ENCODE measurements around the gene SMARCA4. TPM values are rescaled to one million over a fixed set of nuclear protein-coding genes. Genes with fewer than 3 reads are reported as not detected.

Gene SMARCA4
- total RNA-seq, 1 donor from 2014 or later, result 177 TPM

GRCh38 chr19:11025445-11025844 lies 64.6 kb downstream of the SMARCA4 start:
- DNase-seq (ENCODE audit: low spot score), result no peak
- intact Hi-C loops (cut with micrococcal nuclease), result no loop called here
- Mint-ChIP-seq H3K27me3 (ENCODE audit: insufficient read depth) (no peaks in the 10 kb centered on the region), H3K4me3 (no peak overlapping the region), H3K4me1 (ENCODE audit: low read depth) (no peaks in the 10 kb centered on the region), H3K9me3 (no peaks in the 10 kb centered on the region), H3K27ac (no peak overlapping the region), H3K36me3 (ENCODE audit: low read depth) (peaks cover 27% of the 10 kb centered on the region)

GRCh38 chr19:11025997-11026396 lies 65.2 kb downstream of the SMARCA4 start:
- Mint-ChIP-seq H3K4me1 (ENCODE audit: low read depth) (no peaks in the 10 kb centered on the region), H3K9me3 (no peaks in the 10 kb centered on the region), H3K36me3 (ENCODE audit: low read depth) (peaks cover 23% of the 10 kb centered on the region)

DNA sequence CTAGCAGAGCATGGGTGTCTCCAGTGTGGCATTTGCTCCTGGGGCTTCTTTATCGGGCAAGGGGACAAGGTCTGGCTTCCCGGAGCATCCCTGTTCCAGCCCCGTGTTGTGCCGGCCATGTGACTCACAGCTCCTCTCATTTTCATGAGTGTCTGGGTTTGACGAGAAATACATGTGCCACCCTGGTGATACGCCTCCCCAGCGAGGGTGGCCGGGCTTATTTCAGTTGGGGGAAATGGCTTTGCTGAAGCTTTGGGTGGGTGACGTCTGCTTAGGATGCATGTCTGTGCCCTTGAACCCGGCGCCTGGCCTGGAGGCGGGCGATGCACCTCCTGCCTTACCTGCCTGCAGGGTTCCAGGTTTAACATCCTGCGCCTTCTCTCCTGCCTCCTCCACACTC lies 66.6 kb downstream of the SMARCA4 start:
- Mint-ChIP-seq H3K36me3 (ENCODE audit: low read depth) (peaks cover 30% of the 10 kb centered on the region), H3K9me3 (no peaks in the 10 kb centered on the region), H3K27me3 (ENCODE audit: insufficient read depth) (no peaks in the 10 kb centered on the region), H3K4me1 (ENCODE audit: low read depth) (no peaks in the 10 kb centered on the region), H3K4me3 (no peak overlapping the region), H3K27ac (no peak overlapping the region)
- intact Hi-C loops (cut with micrococcal nuclease), result no loop called here
- DNase-seq (ENCODE audit: low spot score), result no peak

More at GRCh38 chr19:11025997-11026396, 65.2 kb downstream of the SMARCA4 start:
- Mint-ChIP-seq H3K27me3 (ENCODE audit: insufficient read depth) (no peaks in the 10 kb centered on the region), H3K4me3 (no peak overlapping the region), H3K27ac (no peak overlapping the region)
- DNase-seq (ENCODE audit: low spot score), result no peak
- intact Hi-C loops (cut with micrococcal nuclease), result no loop called here

DNA sequence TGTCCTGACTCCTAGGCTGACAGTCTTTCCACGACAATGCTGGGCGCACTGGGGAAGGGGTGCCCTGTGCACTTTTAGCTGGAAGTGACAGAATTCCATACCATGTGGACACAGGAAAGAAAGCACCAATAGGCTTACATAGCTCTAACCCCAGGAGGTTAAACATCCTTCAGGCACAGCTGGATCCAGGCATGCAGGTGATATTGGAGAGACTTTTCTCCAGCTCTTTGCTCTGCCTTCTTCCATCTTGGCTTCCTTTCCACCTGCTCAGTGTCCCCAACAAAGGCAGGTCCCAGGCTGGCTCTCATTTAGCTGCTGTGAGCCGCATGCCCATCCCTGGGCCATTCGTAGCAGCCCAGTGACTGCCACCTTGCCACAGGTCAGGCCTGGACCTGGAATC lies 67.3 kb downstream of the SMARCA4 start:
- Mint-ChIP-seq H3K4me1 (ENCODE audit: low read depth) (no peaks in the 10 kb centered on the region), H3K27ac (no peak overlapping the region), H3K9me3 (no peaks in the 10 kb centered on the region), H3K4me3 (no peak overlapping the region), H3K36me3 (ENCODE audit: low read depth) (peaks cover 31% of the 10 kb centered on the region), H3K27me3 (ENCODE audit: insufficient read depth) (no peaks in the 10 kb centered on the region)
- DNase-seq (ENCODE audit: low spot score), result no peak
- intact Hi-C loops (cut with micrococcal nuclease), result no loop called here

DNA sequence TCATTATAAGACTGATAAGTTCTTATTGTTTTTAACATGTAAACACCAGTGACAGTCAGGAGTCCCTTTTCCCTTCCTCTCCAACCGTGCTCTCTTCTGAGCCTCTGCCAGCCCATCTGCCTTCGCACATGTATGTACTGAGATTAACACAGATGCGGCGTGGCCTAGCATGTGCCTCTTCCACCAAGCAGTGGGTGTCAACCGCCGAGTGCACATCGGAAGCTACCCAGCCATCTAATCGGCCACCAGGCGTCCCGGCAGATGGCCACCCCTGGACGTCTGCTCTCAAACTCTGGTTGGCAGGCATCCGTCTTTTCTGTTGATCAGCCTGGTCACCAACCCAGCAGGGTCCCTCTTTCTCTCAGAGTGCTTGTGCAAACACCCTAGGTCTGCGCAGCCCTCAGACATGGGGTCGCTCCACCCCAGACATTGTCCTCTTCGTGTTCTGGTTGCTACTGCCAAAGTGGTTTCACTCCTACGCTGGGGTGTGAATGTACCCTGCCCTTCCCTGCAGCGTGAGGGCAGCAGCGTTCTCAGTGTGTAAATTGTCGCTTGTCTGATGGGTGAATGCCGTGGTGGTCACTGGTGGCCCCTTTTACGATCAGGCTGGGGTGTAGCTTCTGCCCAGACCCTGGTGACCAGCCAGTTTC lies 70.7 kb downstream of the SMARCA4 start:
- H3K36me3 Mint-ChIP-seq (ENCODE audit: low read depth), result peaks cover 36% of the 10 kb centered on the region

GRCh38 chr19:11033251-11033650 lies 72.4 kb downstream of the SMARCA4 start:
- H3K27me3 Mint-ChIP-seq (ENCODE audit: insufficient read depth), result no peaks in the 10 kb centered on the region
- intact Hi-C loops (cut with micrococcal nuclease), result no loop called here
- H3K4me1 Mint-ChIP-seq (ENCODE audit: low read depth), result no peaks in the 10 kb centered on the region
- no peak for DNase-seq (ENCODE audit: low spot score)
- H3K9me3 Mint-ChIP-seq, result no peaks in the 10 kb centered on the region
- peaks cover 42% of the 10 kb centered on the region for H3K36me3 Mint-ChIP-seq (ENCODE audit: low read depth)
- H3K27ac Mint-ChIP-seq, result no peak overlapping the region
- H3K4me3 Mint-ChIP-seq, result no peak overlapping the region

More for the DNA sequence above, 70.7 kb downstream of the SMARCA4 start:
- Mint-ChIP-seq H3K4me1 (ENCODE audit: low read depth) (no peaks in the 10 kb centered on the region), H3K4me3 (no peak overlapping the region), H3K9me3 (no peaks in the 10 kb centered on the region), H3K27me3 (ENCODE audit: insufficient read depth) (no peaks in the 10 kb centered on the region), H3K27ac (no peak overlapping the region)
- intact Hi-C loops (cut with micrococcal nuclease), result no loop called here
- no peak for DNase-seq (ENCODE audit: low spot score)

DNA sequence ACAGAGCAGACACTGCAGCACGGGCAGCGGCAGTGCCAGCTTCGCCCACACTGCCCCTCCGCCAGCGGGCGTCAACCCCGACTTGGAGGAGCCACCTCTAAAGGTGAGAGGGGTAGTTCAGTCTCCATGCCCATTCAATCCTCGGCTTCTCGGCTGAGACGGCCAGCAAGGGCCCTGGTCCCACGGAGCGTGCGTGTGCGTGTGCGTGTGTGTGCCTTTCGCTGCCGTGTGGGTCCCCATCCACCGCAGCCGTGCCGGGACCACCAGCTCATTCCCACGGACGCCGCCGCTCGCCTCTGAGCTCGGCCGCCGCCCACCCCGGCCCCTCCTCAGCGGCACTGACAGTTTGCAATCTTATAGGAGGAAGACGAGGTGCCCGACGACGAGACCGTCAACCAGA lies 72.9 kb downstream of the SMARCA4 start:
- Mint-ChIP-seq H3K4me1 (ENCODE audit: low read depth) (no peaks in the 10 kb centered on the region), H3K36me3 (ENCODE audit: low read depth) (peaks cover 45% of the 10 kb centered on the region), H3K4me3 (no peak overlapping the region), H3K27me3 (ENCODE audit: insufficient read depth) (no peaks in the 10 kb centered on the region), H3K27ac (no peak overlapping the region), H3K9me3 (no peaks in the 10 kb centered on the region)
- DNase-seq (ENCODE audit: low spot score), result no peak
- intact Hi-C loops (cut with micrococcal nuclease), result no loop called here

DNA sequence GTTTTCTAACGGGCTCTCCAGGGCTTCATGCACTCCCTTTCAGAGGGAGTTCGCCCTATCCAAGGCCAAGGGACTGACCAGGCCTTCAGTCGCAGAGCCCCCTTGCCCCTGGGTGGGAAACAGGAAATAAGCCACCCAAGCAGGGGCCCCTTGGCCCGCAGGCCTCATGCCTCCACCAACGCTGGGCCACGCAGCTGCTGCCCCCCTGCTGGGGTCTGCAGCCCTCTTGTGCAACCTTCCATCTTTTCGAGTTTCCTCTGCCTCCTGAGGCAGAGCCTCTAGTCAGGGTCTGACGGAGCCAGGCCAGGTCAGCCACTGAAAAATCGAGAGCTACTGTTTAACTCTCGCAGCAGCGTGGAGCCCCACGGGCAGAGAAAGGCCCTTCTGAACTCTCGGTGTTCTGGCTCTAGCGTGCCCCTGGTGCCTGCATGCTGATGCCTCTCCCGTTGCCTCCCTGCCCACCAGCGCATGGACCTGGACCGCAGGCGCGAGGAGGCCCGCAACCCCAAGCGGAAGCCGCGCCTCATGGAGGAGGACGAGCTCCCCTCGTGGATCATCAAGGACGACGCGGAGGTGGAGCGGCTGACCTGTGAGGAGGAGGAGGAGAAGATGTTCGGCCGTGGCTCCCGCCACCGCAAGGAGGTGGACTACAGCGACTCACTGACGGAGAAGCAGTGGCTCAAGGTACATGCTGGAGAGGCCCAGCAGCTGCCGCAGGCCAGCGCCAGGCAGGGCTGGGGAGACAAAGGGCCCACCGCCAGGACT lies 73.8 kb downstream of the SMARCA4 start:
- Mint-ChIP-seq H3K36me3 (ENCODE audit: low read depth) (peaks cover 44% of the 10 kb centered on the region), H3K4me1 (ENCODE audit: low read depth) (no peaks in the 10 kb centered on the region), H3K4me3 (no peak overlapping the region), H3K9me3 (no peaks in the 10 kb centered on the region), H3K27me3 (ENCODE audit: insufficient read depth) (no peaks in the 10 kb centered on the region), H3K27ac (no peak overlapping the region)
- intact Hi-C loops (cut with micrococcal nuclease), result no loop called here
- no peak for DNase-seq (ENCODE audit: low spot score)

DNA sequence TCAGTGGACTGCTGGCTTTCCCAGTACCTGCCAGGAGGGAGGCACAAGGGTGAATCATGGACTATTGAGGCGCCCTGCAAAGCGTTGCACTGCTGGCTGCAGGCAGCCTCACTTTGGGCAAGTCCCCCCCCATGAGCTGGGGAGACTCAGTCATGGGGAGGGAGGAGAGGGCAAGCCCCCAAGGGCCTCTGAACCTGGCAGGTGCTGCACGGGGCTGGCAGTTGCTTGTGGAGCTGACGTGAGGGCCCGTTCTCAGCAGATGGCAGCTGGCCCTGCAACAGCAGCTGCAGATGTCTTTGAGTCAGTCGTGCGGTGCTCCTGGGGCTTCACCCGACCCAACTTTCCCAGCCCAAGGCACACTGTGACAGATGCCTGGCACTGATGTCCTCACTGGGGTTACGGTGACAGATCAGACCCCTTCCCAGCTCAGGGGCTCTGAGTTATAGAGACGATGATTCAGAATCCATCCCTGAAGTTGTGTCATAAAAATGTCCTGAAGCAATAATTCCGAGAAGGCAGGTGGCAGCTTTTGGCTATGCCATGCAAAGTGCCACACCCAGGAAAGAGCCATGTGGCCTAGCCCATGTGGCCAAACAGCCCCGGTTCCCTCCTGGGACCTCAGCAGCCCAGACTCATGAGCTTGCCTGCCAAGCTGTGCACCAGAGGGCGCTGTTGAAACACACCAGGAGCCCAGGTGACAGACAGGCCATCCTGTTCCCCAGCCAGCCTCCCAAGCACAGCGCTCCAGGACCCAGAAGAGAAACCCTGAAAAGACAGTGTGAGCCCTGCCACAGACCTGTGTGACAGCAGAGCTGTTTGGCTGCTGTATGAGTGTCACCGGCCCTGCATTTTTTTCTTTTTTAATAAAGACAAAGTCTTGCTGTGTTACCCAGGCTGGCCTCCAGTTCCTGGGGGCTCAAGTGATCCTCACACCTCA lies 74.9 kb downstream of the SMARCA4 start:
- H3K9me3 Mint-ChIP-seq, result no peaks in the 10 kb centered on the region
- no peak overlapping the region for H3K27ac Mint-ChIP-seq
- no peak overlapping the region for H3K4me3 Mint-ChIP-seq
- H3K36me3 Mint-ChIP-seq (ENCODE audit: low read depth), result peaks cover 40% of the 10 kb centered on the region
- no peaks in the 10 kb centered on the region for H3K27me3 Mint-ChIP-seq (ENCODE audit: insufficient read depth)
- intact Hi-C loops (cut with micrococcal nuclease), result loop anchor here (1.0 to 2.0 kb wide), 5 partner anchors 54 to 169 kb away; partner anchors contain the start of gene LDLR
- peak; percentile 74 for DNase-seq (ENCODE audit: low spot score)
- H3K4me1 Mint-ChIP-seq (ENCODE audit: low read depth), result no peaks in the 10 kb centered on the region

DNA sequence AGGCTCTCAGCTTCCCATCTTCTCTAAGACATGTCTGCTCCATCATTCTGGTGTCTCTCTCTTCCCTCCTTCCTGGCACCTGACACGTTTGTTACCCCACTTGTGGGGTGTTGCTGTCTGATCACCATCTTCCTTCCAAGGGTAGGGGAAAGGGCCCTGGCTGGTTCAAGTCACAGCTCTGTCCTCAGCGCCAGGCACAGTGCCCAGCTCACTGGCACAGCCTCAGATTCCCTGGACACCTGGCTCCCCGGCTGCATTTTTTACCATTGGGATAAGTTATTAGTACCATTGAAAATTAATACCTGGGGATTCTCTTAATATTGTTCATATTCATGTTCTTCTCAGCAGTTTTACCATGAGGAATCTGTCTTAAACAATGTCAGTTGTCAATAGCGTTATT lies 77.7 kb downstream of the SMARCA4 start:
- Mint-ChIP-seq H3K27ac (no peak overlapping the region), H3K4me1 (ENCODE audit: low read depth) (no peaks in the 10 kb centered on the region), H3K4me3 (no peak overlapping the region), H3K27me3 (ENCODE audit: insufficient read depth) (no peaks in the 10 kb centered on the region), H3K9me3 (no peaks in the 10 kb centered on the region), H3K36me3 (ENCODE audit: low read depth) (peaks cover 39% of the 10 kb centered on the region)
- no peak for DNase-seq (ENCODE audit: low spot score)
- intact Hi-C loops (cut with micrococcal nuclease), result no loop called here

DNA sequence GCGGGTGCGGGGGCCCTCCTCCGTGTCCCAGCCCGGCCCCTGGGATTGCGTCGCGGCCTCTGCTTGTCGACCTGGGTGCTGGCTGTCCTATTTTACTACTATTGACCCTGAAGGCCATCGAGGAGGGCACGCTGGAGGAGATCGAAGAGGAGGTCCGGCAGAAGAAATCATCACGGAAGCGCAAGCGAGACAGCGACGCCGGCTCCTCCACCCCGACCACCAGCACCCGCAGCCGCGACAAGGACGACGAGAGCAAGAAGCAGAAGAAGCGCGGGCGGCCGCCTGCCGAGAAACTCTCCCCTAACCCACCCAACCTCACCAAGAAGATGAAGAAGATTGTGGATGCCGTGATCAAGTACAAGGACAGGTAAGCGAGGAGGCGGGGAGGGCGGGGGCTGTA lies 80.4 kb downstream of the SMARCA4 start:
- intact Hi-C loops (cut with micrococcal nuclease), result no loop called here
- no peak for DNase-seq (ENCODE audit: low spot score)
- H3K4me3 Mint-ChIP-seq, result no peak overlapping the region
- no peak overlapping the region for H3K27ac Mint-ChIP-seq
- H3K9me3 Mint-ChIP-seq, result no peaks in the 10 kb centered on the region
- H3K36me3 Mint-ChIP-seq (ENCODE audit: low read depth), result peaks cover 32% of the 10 kb centered on the region
- no peaks in the 10 kb centered on the region for H3K4me1 Mint-ChIP-seq (ENCODE audit: low read depth)
- no peaks in the 10 kb centered on the region for H3K27me3 Mint-ChIP-seq (ENCODE audit: insufficient read depth)

DNA sequence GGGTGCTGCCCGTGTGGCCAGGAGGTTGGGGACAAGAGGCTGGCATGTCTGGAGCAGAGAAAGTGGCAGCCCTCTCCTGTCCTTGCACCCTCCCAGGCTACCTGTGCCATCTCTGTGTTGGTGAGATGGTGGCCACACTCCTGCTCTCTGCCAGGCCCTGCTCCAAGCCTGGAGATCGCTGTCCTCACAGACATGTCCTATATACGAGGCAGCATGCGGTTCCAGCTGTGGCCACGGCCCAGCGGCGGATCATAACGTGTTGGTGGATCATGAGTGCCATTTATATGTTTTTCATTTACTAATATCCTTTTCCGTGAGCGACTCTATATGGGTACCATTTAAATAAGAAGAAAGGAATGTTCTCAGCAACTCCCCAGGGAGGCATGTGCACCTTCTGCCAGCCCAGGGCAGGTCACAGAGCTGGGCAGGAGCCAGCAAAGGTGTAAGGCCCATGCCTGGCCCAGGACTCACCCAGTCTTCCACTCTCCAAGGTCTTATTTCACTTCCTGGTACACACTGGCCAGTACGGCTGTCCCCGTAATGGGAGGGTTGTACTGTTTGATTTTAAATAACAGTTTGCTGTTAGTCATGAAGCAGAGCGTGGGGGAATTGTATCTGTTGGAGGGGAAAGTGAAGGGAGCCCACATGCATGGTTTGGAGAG lies 81.3 kb downstream of the SMARCA4 start:
- H3K36me3 Mint-ChIP-seq (ENCODE audit: low read depth), result peaks cover 34% of the 10 kb centered on the region
- no peaks in the 10 kb centered on the region for H3K27me3 Mint-ChIP-seq (ENCODE audit: insufficient read depth)
- no peaks in the 10 kb centered on the region for H3K9me3 Mint-ChIP-seq
- intact Hi-C loops (cut with micrococcal nuclease), result no loop called here
- H3K27ac Mint-ChIP-seq, result no peak overlapping the region
- H3K4me3 Mint-ChIP-seq, result no peak overlapping the region
- no peak for DNase-seq (ENCODE audit: low spot score)
- H3K4me1 Mint-ChIP-seq (ENCODE audit: low read depth), result no peaks in the 10 kb centered on the region
